GM19438 (cell line): ENCODE results near the gene SLC2A11.
"Not testable (repeated sequence)": the region's sequence is repeated elsewhere in the genome, so short reads cannot be mapped to it uniquely, and the experiment has no call there.

Experiments used
- ATAC-seq: cut with Tn5 transposase; IDR thresholded peaks from one replicate; pipeline ENCODE4 v1.9.1; 2021; ENCODE audit warnings: low read depth; ENCODE audit not compliant: unreplicated experiment

SLC2A11 gene

GRCh38 chr22:23903328-23903971 lies 45.8 kb downstream of the SLC2A11 start:
- no peak for ATAC-seq

- no peak for ATAC-seq
Observed at GRCh38 chr22:23904573-23905254, 47.0 kb downstream of the SLC2A11 start.

GRCh38 chr22:23906641-23907040 lies 49.0 kb downstream of the SLC2A11 start:
- ATAC-seq = no peak

DNA sequence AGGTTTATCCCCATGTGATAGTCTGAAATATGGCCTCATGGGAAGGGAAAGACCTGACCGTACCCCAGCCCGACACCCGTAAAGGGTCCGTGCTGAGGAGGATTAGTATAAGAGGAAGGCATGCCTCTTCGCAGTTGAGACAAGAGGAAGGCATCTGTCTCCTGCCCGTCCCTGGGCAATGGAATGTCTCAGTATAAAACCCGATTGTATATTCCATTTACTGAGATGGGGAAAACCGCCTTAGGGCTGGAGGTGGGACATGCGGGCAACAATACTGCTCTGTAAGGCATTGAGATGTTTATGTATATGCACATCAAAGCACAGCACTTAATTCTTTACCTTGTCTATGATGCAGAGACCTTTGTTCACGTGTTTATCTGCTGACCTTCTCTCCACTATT lies 49.7 kb downstream of the SLC2A11 start:
- not testable (repeated sequence) for ATAC-seq

- ATAC-seq = no peak
Observed at GRCh38 chr22:23908587-23909205, 51.0 kb downstream of the SLC2A11 start.

- no peak for ATAC-seq
Observed at GRCh38 chr22:23909296-23909898, 51.7 kb downstream of the SLC2A11 start.

DNA sequence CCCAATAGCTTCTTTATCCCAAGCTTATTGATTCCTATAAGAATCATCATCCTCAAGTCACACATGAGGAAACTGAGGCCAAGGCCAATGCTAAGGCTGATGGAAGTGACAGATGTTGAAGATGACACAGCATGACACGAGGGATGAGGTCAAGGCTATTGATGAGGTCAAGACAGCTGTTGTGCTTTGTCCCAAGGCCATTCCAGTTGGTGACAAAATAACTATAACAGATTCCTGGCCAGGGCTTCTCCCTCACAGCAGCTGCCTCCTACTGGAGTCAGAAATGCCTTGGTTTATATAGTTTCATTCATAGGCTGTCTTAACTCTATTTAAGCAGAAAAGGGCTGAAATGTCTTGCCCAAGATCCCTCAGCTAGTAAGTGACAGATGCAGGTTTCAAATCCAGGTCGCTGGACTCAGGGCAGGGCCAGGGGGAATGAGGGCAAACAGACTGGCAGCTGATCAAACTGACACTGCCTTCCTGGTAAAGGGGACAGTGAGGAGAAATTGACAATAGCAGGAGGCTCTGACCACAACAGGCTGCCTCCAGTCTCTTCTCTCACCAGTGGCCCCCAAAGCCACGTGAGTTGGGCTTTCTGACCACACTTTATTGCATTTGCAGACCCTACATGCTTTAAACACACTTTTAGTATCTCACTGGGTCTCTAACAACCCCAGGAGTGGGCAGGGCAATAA lies 53.0 kb downstream of the SLC2A11 start:
- ATAC-seq = no peak

DNA sequence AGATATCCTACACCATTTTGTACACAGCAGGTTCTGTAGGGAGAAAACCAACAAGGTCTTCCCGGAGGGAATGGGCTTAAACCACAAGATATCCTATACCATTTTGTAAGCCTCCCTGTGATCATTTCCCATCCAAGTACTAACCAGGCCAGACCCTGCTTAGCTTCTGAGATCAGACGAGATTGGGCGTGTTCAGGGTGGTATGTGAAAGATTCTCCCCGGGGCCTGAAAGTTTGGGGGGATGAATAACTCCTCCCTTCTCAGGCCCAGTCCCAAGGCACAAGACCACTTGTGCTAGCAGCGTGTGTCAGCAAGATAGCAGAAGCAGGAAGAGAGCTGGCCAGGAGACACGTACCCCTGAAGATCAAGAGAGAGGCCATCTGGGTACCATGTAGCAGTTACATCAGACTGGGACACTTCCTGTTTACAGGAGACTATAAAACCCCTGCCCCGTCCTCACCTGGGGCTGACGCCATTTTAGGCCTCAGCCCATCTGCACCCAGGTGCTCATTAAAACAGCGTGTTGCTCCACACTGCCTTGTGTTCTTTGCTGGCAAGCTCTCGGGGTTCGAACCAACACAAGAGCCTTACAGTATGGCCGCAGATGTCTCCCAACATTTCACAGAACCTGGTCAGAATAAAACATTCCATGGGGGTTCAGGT lies 53.8 kb downstream of the SLC2A11 start:
- ATAC-seq = no peak

DNA sequence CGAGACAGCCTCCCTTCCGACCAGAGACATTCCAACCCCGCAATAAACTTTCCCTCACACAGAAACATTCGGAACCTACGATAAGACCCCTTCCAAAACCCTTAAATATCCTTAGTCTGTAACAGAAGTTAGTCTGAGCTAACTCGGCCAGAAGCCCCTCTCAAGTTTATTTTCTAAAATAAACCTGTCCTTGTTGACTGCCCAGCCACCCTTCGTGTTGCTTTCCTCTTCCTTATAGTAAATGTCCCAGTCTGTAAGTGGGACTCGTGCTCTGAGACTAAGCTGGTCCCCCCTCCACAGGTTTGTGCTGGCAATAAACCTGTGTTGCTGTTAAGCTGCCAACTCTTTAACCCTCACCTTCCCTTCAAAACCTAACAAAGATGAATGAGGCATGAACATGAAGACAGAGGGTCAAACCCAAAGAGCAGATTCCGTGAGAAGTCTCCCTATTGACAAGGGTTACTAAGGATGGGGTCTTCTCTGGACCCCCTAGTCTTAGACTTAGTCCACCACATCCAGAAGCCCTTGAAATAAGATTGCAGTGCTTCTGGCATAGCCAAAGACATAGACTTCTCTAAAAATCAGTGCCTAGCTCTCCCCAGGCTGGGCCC lies 54.7 kb downstream of the SLC2A11 start:
- no peak for ATAC-seq

- peak; percentile 2 for ATAC-seq
Observed at GRCh38 chr22:23913306-23913660, 55.6 kb downstream of the SLC2A11 start.

DNA sequence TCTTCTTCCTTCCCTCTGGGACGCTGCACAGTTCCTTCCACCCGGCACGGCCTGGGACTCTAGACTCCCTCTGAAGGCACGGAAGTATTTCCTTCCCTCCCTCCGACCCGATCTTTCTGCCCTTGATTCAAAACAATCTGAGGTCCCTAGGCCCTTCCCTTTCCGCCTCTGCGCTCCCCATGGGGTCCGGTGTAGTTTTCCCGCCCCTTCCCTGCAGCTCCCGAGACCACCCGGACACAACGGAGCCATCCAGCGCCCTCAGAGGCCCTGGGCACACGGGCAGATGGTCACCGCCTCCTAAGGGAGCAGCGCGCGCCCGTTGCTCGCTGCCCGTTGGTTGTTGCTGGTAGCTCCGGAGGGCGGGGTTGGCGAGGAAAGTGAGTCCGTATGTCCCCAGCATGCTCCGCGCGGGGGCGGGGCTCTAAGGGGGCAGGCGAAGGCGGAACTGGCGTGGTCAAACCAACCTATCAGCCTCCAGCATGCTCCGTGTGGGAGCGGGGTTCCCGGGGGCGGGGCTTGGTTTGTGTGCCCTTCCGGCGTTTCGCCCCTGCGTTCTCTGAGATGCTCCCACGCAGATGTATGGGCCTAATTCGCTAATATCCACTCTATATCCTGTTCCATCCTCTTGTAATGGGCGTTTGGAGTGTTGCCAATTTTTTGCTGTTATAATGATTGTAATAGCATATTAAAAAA lies 56.1 kb downstream of the SLC2A11 start:
- ATAC-seq = peak; percentile 98

- ATAC-seq = no peak
Observed at GRCh38 chr22:23915290-23915689, 57.6 kb downstream of the SLC2A11 start.

GRCh38 chr22:23920267-23920611 lies 62.6 kb downstream of the SLC2A11 start:
- ATAC-seq = not testable (repeated sequence)

- ATAC-seq = not testable (repeated sequence)
Observed at GRCh38 chr22:23921586-23922201, 64.0 kb downstream of the SLC2A11 start.

DNA sequence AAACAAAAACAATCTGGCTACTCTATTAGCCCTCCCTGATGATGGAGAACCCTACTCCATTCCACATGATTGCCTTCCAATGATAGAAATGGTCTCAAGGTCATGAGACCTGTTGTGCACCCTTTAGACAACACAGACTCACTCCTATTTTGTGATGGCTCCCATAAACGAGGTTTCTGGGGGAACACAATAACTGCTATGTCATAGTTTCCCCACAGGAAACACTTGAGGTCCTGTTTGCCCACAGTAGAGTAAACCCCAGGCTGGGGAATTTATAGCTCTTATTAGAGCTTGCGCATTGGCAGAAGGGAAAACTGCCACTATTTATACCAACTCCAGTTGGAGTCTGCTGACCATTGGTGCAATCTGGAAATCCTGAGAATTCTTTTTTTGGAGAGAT lies 65.2 kb downstream of the SLC2A11 start:
- ATAC-seq = no peak

DNA sequence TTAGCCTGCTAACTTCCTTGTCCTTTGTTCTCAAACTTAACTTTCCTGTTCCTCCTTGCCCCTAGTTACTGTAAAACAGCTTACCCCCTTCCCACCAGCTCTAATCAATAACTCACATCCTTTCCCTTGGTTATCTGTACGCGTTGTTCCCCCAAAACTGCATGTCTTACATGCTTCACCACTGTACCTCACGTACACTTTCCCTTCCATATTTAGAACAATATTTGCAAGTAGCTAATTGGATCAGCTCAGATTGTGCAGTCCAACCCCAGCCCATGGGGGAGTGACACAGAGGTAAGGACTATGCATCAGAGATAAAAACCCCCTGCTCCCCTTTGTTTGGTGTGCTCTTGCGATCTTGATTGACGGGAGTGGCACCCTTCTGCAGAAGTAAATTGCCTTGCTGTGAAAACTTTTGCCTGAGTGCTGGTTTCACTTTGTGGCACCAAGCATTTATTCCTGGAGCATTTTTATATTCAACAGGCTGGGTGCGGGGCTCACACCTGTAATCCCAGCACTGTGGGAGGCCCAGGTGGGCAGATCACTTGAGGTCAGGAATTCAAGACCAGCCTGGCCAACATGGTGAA lies 67.4 kb downstream of the SLC2A11 start:
- no peak for ATAC-seq

DNA sequence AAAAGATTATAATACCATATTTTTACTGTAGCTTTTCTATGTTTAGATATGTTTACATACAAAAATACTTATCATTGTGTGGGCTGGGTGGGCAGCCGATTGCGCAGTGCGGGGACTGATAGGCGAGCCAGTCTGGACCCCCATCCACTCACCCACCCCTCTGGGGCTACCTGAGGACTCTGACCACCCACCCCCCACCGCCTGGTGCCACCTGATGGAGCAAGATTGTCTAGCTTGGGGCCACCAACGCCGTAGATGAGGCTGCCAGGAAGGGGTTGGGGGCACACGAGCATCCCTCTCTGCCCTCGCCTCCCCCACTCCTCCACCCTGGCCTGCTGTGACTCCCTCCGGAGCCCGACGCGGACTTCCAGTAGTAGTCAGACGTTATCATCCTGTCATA lies 68.9 kb downstream of the SLC2A11 start:
- ATAC-seq = no peak
